SU-DHL-6 (cell line): ENCODE measurements around the gene SNAP91.

Experiments
- EZH2phosphoT487 ChIP-seq: fragments of 200-600 bp; sonication (generic), shearing (Covaris generic); conservative IDR thresholded peaks from 2 replicates; pipeline ENCODE4 v1.6.1; 2018; ENCODE audit warnings: mild to moderate bottlenecking, antibody characterized with exemption, low read length, moderate library complexity, mixed read lengths
- TF ChIP-seq, protein P1 (sequence below): fragments of 200-600 bp; sonication (generic); IDR thresholded peaks from one replicate; pipeline ENCODE4 v1.5.1; 2017; ENCODE audit warnings: antibody characterized with exemption, mild to moderate bottlenecking, low read length, moderate library complexity; ENCODE audit not compliant: insufficient read depth, poor library complexity, severe bottlenecking

DNA sequence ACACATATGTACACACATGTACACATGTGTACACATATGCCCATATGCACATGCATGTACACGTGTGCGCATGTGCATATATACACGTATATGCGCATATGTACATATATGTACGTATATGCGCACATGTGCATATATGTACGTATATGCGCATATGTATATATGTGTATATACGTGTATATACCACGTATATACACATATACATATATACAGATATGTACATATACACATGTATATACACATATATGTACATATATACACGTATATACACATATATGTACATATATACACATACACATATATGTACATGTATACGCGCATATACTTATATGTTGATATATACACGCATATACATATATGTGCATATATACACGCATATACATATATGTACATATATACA is 8.9 kb upstream of the SNAP91 start:
- TF ChIP-seq, protein P1, sequence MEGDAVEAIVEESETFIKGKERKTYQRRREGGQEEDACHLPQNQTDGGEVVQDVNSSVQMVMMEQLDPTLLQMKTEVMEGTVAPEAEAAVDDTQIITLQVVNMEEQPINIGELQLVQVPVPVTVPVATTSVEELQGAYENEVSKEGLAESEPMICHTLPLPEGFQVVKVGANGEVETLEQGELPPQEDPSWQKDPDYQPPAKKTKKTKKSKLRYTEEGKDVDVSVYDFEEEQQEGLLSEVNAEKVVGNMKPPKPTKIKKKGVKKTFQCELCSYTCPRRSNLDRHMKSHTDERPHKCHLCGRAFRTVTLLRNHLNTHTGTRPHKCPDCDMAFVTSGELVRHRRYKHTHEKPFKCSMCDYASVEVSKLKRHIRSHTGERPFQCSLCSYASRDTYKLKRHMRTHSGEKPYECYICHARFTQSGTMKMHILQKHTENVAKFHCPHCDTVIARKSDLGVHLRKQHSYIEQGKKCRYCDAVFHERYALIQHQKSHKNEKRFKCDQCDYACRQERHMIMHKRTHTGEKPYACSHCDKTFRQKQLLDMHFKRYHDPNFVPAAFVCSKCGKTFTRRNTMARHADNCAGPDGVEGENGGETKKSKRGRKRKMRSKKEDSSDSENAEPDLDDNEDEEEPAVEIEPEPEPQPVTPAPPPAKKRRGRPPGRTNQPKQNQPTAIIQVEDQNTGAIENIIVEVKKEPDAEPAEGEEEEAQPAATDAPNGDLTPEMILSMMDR, result no peak
- no peak for TF ChIP-seq EZH2phosphoT487
